ENCODE data around the gene FGGY.

Gene FGGY

GRCh38 chr1:59805554-59805953 is 508.7 kb downstream of the FGGY start:
- no peak for DNase-seq
